Suprapubic skin (tissue), 3 donors: ENCODE data around the gene MIR17HG.

Experiments used
- CTCF ChIP-seq, 2 donors: fragments of 200-600 bp in 1 of 2; fragments of 450-650 bp in 1 of 2; sonication (generic) in 1 of 2; IDR thresholded peaks; one replicate each; pipeline ENCODE4 v1.5.1; 2016 to 2019; ENCODE audit warnings: antibody characterized with exemption in 2 of 2, mild to moderate bottlenecking in 1 of 2, moderate library complexity in 1 of 2
- EP300 ChIP-seq: sonication (generic); formaldehyde crosslinking; IDR thresholded peaks from one replicate; pipeline ENCODE4 v1.6.1; 2017; ENCODE audit warnings: antibody characterized with exemption
- POLR2A ChIP-seq, 2 donors: fragments of 450-650 bp; IDR thresholded peaks; one replicate each; pipeline ENCODE4 v1.6.1; 2017; ENCODE audit warnings: antibody characterized with exemption in 2 of 2, mild to moderate bottlenecking in 2 of 2, moderate library complexity in 2 of 2

GRCh38 chr13:91398413-91399188, 51.1 kb downstream of the MIR17HG start, which contains the start of gene GPC5:
- TF ChIP-seq EP300: no peak
- no peak for TF ChIP-seq POLR2A (IDR thresholded peaks at IDR 0.05)
- no peak for TF ChIP-seq CTCF (IDR thresholded peaks at IDR 0.05)
